GM13976 (cell line): ENCODE data around the gene RLIM.

ENCODE experiments used
- DNase-seq: peaks from one replicate; pipeline ENCODE4 v3.0.0; 2012; ENCODE audit warnings: low spot score
- in situ Hi-C: fragments of 300-500 bp; cut with MboI; formaldehyde crosslinking; loops from one replicate; pipeline ENCODE4 v1.12.0; 2022; ENCODE audit warnings: low sequenced_read_pairs, mixed read lengths, inconsistent platforms; ENCODE audit not compliant: unreplicated experiment
- TF ChIP-seq, protein P1 (sequence below): IDR thresholded peaks from 2 replicates; pipeline ENCODE4 v1.5.1; 2012; ENCODE audit warnings: borderline replicate concordance, mild to moderate bottlenecking; ENCODE audit not compliant: insufficient read depth; ENCODE audit errors: extremely low read depth, missing control alignments, control extremely low read depth

The RLIM gene

DNA sequence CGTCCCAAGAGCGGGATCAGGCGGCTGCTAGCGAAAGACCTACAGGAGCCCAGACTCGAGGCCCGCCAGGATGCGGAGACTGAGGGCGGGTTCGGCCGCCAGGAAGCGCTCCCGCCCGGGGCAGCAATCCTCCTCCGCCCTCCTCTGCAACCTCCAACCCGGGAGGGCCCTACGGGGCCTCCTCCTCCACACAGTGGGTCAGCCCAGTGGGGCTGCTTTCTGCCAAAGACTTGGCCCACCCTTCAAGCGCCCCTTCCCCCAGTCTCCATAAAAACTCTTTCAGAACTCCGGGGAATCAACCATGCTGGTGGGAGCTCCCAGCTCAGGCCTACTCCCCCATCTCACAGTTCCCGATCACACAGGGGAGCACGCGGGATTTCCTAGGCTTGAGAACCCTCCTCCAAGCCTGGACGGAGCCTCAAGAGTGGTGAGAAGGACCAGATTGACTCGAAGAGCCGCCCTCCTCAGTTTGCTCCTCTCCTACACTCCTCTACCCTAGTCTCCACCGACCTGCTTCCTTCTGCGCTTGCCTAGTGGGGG is 77.5 kb downstream of the RLIM start:
- in situ Hi-C loops: loop anchor here (25.0 kb wide), 2 partner anchors 150 to 675 kb away; partner anchors contain the start of gene XIST
- TF ChIP-seq, protein P1, sequence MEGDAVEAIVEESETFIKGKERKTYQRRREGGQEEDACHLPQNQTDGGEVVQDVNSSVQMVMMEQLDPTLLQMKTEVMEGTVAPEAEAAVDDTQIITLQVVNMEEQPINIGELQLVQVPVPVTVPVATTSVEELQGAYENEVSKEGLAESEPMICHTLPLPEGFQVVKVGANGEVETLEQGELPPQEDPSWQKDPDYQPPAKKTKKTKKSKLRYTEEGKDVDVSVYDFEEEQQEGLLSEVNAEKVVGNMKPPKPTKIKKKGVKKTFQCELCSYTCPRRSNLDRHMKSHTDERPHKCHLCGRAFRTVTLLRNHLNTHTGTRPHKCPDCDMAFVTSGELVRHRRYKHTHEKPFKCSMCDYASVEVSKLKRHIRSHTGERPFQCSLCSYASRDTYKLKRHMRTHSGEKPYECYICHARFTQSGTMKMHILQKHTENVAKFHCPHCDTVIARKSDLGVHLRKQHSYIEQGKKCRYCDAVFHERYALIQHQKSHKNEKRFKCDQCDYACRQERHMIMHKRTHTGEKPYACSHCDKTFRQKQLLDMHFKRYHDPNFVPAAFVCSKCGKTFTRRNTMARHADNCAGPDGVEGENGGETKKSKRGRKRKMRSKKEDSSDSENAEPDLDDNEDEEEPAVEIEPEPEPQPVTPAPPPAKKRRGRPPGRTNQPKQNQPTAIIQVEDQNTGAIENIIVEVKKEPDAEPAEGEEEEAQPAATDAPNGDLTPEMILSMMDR: no peak
- no peak for DNase-seq

DNA sequence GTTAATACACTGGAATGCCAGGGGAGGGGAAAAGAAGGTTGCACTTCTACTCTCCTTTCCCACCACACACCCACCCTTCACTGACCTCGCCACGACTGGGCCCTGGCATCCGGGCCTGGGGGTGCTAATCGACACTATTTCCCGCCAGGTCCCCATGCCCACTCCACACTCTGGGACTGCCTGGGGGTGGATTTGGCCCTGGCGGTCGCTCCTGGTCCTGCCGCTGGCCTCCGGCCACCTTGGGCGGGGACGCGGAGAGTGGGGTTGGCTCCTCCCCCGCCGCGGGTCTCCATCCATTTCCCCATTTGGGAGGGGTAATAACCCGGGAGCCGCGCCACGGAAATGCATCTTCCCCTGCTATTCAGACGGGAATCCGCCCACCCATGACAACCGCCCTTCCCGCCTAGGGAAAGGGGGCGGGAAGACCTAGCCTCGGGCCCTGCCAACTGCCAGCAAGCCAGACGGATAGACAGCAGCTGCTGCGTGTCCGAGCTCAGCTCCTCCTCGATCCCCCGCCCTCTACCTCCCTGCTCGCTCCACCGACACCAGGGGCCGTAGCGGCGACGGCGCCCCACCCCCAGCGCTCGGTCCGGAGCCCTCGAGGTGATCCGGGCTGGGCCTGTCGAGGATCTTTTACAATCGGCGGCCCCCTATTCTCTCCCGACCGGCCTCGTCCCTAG is 78.1 kb downstream of the RLIM start:
- in situ Hi-C loops: loop anchor here (25.0 kb wide), 2 partner anchors 149 to 674 kb away; partner anchors contain the start of gene XIST
- DNase-seq: peak; percentile 75
- TF ChIP-seq, protein P1: no peak

DNA sequence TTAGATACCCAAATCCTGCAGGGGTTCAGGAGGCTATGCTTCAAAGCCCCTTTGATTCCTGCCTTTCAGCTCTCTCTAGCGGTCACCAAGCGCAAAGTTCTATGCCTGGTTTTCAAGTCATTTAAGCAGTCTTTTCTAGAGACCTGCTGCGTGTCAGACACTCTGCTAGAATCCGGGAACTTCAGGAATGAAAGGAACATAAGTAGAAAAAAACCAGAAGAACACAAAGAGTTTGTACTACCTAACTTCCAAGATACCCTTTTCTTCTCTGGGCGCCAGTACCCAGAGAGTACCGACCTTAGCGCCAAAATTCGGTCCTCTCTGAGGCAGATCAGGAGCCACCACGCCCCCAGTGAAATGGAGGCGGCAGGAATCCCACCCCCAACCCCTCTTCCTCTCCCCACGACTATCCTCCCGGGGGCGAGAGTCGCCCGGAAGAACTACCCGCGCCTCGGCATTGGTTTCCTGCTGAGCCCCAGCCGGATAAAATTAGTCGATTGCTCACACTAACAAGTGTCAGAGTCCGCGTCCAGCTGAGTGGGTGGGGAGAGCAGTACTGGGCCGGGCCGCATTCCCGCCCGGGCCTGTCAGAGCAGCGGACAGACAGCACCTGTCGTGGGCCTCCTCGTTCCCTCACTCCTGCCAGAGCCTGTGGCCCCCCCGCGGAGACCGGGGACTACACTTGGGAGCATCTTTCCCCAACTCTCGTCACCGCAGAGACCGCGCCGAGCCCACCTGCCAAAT is 78.8 kb downstream of the RLIM start:
- TF ChIP-seq, protein P1: peak; percentile 18
- in situ Hi-C loops: loop anchor here (25.0 kb wide), 2 partner anchors 148 to 673 kb away; partner anchors contain the start of gene XIST

More for the DNA sequence above, 78.8 kb downstream of the RLIM start:
- peak; percentile 58 for DNase-seq
